Inferior parietal cortex (tissue), 1 donor: Measurements from ENCODE around the gene FYCO1.

Experiments used
- DNase-seq: peaks from one replicate; pipeline ENCODE4 v3.0.0-alpha.2; 2016; ENCODE audit errors: extremely low spot score

FYCO1 gene

GRCh38 chr3:45885979-45886705 lies 109.5 kb downstream of the FYCO1 start, which contains the start of gene CCR9:
CCR9 (plus strand) TSS chr3:45886543; CDS start chr3:45894934, 8,391 bp downstream.
- no peak for DNase-seq

- peak; percentile 72 for DNase-seq
These were observed 111.0 kb downstream of the FYCO1 start for GRCh38 chr3:45884368-45885201.

- DNase-seq = peak; percentile 55
These were observed 114.3 kb downstream of the FYCO1 start for GRCh38 chr3:45881078-45882022.

- no peak for DNase-seq
These were observed 114.9 kb downstream of the FYCO1 start for GRCh38 chr3:45880725-45881077.

GRCh38 chr3:45878124-45878523 lies 117.5 kb downstream of the FYCO1 start:
- no peak for DNase-seq

- DNase-seq = no peak
These were observed 120.8 kb downstream of the FYCO1 start for GRCh38 chr3:45874677-45875346.

GRCh38 chr3:45873638-45874037 lies 122.0 kb downstream of the FYCO1 start:
- no peak for DNase-seq

GRCh38 chr3:45873036-45873435 lies 122.6 kb downstream of the FYCO1 start:
- no peak for DNase-seq

GRCh38 chr3:45872569-45872968 lies 123.1 kb downstream of the FYCO1 start:
- no peak for DNase-seq

- DNase-seq = no peak
These were observed 123.8 kb downstream of the FYCO1 start for GRCh38 chr3:45871780-45872179.

GRCh38 chr3:45870099-45870498 lies 125.5 kb downstream of the FYCO1 start:
- no peak for DNase-seq

GRCh38 chr3:45869638-45870037 lies 126.0 kb downstream of the FYCO1 start:
- no peak for DNase-seq

- DNase-seq = no peak
These were observed 127.0 kb downstream of the FYCO1 start for GRCh38 chr3:45868650-45869049.

GRCh38 chr3:45868213-45868612 lies 127.4 kb downstream of the FYCO1 start:
- DNase-seq = no peak
